CD4-positive, CD25-positive, alpha-beta regulatory T cell (primary cell): ENCODE results near the gene SF3B2. TPM values are rescaled to one million over a fixed set of nuclear protein-coding genes. Genes with fewer than 3 reads are reported as not detected.
A peak's percentile ranks its signal among the peaks of the same experiment; 100 is the strongest.
"Not testable (repeated sequence)": the region's sequence is repeated elsewhere in the genome, so short reads cannot be mapped to it uniquely, and the experiment has no call there.

Source experiments
- ATAC-seq, 2 donors: fragments of 150-1000 bp; cut with Tn5 transposase; one replicate each; pipeline ENCODE4 v1.10.0; 2021; ENCODE audit warnings: low read depth in 2 of 2, moderate number of reproducible peaks in 2 of 2, moderate library complexity in 1 of 2
- DNase-seq, 3 donors: peaks; one replicate each; pipeline versions ENCODE4 v3.0.0 to v3.0.0-alpha.2; 2012 to 2022; ENCODE audit warnings: mixed read lengths in 1 of 3
- H3K27ac ChIP-seq: one replicate; pipeline ENCODE4 v1.7.0; 2013; ENCODE audit warnings: mild to moderate bottlenecking, low read length; ENCODE audit not compliant: insufficient read depth, poor library complexity, severe bottlenecking
- H3K27me3 ChIP-seq: one replicate; pipeline ENCODE4 v1.7.0; 2013; ENCODE audit warnings: low read length; ENCODE audit not compliant: control insufficient read depth, insufficient read depth
- H3K36me3 ChIP-seq: one replicate; pipeline ENCODE4 v1.7.0; 2013; ENCODE audit warnings: mild to moderate bottlenecking, low read length, moderate library complexity; ENCODE audit not compliant: control insufficient read depth, insufficient read depth
- H3K4me1 ChIP-seq: 2 replicates; pipeline ENCODE4 v1.7.0; 2013; ENCODE audit warnings: mild to moderate bottlenecking, low read length; ENCODE audit not compliant: insufficient read depth, control insufficient read depth, poor library complexity, severe bottlenecking
- H3K4me3 ChIP-seq: one replicate; pipeline ENCODE4 v1.7.0; 2013; ENCODE audit warnings: low read depth, mild to moderate bottlenecking, low read length, moderate library complexity
- H3K9me3 ChIP-seq, 2 experiments: 1 replicate in 1 of 2; 2 replicates in 1 of 2; pipeline ENCODE4 v1.7.0; 2013; ENCODE audit warnings: low read length in 2 of 2, mild to moderate bottlenecking in 1 of 2, moderate library complexity in 1 of 2; ENCODE audit not compliant: control insufficient read depth in 2 of 2
- H3K27ac Mint-ChIP-seq, 3 donors: one replicate each; pipeline ENCODE4 v1.8.0; 2020 to 2022; ENCODE audit warnings: mild to moderate bottlenecking in 3 of 3, mixed read lengths in 3 of 3, moderate library complexity in 2 of 3
- H3K27me3 Mint-ChIP-seq: one replicate; pipeline ENCODE4 v1.8.0; 2022; ENCODE audit warnings: mild to moderate bottlenecking, mixed read lengths
- H3K36me3 Mint-ChIP-seq: one replicate; pipeline ENCODE4 v1.8.0; 2020; ENCODE audit warnings: mixed read lengths
- H3K4me1 Mint-ChIP-seq, 4 donors: one replicate each; pipeline ENCODE4 v1.8.0; 2020 to 2022; ENCODE audit warnings: mixed read lengths in 4 of 4, mild to moderate bottlenecking in 1 of 4
- H3K4me3 Mint-ChIP-seq, 4 donors: one replicate each; pipeline ENCODE4 v1.8.0; 2020 to 2022; ENCODE audit warnings: mild to moderate bottlenecking in 4 of 4, mixed read lengths in 4 of 4, moderate library complexity in 3 of 4
- H3K9me3 Mint-ChIP-seq, 7 donors: one replicate each; pipeline ENCODE4 v1.8.0; 2020 to 2022; ENCODE audit warnings: mixed read lengths in 7 of 7, mild to moderate bottlenecking in 3 of 7, moderate library complexity in 2 of 7
- polyA plus RNA-seq, 4 donors: library from polyadenylated mRNA; unstranded; fragments of 300-500 nt; fragmentation: Illumina TruSeq; gene quantifications; one replicate each; pipeline ENCODE4 v1.2.3, GENCODE V29; 2021
- total RNA-seq: library from RNA; stranded (reverse); gene quantifications from one replicate; pipeline ENCODE4 v1.2.3, GENCODE V29; 2022

Gene SF3B2
- total and polyA plus RNA-seq, 5 donors from 2014 or later, result 67.6 to 172 (median 75.6) TPM

DNA sequence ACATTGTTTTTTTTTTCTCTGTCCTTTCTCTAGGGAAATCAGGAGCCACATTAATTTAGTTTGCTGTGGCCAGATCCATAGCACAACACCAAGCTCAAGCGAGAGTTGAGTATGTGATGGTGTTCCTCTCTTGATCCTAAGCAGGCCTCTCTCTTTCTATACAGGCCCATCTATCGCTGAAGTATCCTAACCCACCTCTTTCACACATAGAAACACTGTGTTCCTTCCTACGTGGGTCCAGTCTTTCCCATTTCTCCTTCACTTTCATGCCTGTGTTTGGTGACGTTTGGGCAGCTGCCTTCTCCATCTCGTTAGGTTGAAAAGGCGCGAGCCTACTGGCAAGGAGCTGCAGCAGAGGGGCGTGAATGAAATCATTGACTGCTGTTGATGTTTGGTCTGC is 20.4 kb downstream of the SF3B2 start:
- Histone ChIP-seq H3K27me3 (no peaks in the 10 kb centered on the region), H3K4me3 (peak overlapping the region; percentile 99), H3K27ac (peak overlapping the region; percentile 74), H3K36me3 (peaks cover 39% of the 10 kb centered on the region), H3K9me3 (no peaks in the 10 kb centered on the region), H3K4me1 (peaks cover 77% of the 10 kb centered on the region)
- H3K9me3 Mint-ChIP-seq, result no peaks in the 10 kb centered on the region
- H3K36me3 Mint-ChIP-seq, result peaks cover 47% of the 10 kb centered on the region
- H3K27me3 Mint-ChIP-seq, result peaks cover 6% of the 10 kb centered on the region
- DNase-seq, result no peak
- peak overlapping the region; percentile 96 to 100 (median 98) for H3K4me3 Mint-ChIP-seq
- peak overlapping the region; percentile 92 to 97 (median 93) for H3K27ac Mint-ChIP-seq
- peaks cover 32 to 73% (median 60%) of the 10 kb centered on the region in 4 donors for H3K4me1 Mint-ChIP-seq
- no peak for ATAC-seq

DNA sequence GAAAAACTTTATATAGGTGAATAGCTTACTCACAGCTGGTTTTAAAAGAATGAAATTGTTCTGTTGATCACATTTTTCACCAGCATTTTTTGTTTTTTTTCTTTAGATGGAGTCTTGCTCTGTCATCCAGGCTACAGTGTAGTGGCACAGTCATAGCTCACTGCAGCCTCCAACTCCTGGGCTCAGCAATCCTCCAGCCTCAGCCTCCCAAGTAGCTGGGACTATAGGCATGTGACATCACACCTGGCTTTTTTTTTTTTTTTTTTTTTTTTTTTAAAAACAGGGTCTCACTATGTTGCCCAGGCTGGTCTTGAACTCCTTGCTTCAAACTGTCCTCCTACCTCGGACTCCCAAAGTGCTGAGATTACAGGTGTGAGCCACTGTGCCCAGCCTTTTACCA is 21.5 kb downstream of the SF3B2 start:
- Histone ChIP-seq H3K27ac (peak overlapping the region; percentile 29), H3K27me3 (no peaks in the 10 kb centered on the region)
- no peak for ATAC-seq

GRCh38 chr11:66075273-66075672 is 23.1 kb downstream of the SF3B2 start:
- peaks cover 6% of the 10 kb centered on the region for H3K27me3 Mint-ChIP-seq
- peak overlapping the region in 2 of 4 donors; percentile 18 to 38 for H3K4me3 Mint-ChIP-seq
- H3K4me1 Mint-ChIP-seq, result peaks cover 47 to 82% (median 69%) of the 10 kb centered on the region in 4 donors
- H3K9me3 Mint-ChIP-seq, result no peaks in the 10 kb centered on the region
- Histone ChIP-seq H3K4me3 (no peak overlapping the region), H3K4me1 (peaks cover 80% of the 10 kb centered on the region), H3K9me3 (no peaks in the 10 kb centered on the region), H3K27me3 (no peaks in the 10 kb centered on the region), H3K36me3 (peaks cover 48% of the 10 kb centered on the region), H3K27ac (no peak overlapping the region)
- DNase-seq (no peak), ATAC-seq (no peak)
- peaks cover 60% of the 10 kb centered on the region for H3K36me3 Mint-ChIP-seq
- peak overlapping the region in 1 of 3 donors; percentile 46 for H3K27ac Mint-ChIP-seq

More for the DNA sequence above, 21.5 kb downstream of the SF3B2 start:
- peaks cover 41% of the 10 kb centered on the region for H3K36me3 ChIP-seq
- no peaks in the 10 kb centered on the region for H3K9me3 ChIP-seq
- H3K4me1 ChIP-seq, result peaks cover 75% of the 10 kb centered on the region
- Mint-ChIP-seq H3K36me3 (peaks cover 49% of the 10 kb centered on the region), H3K27me3 (peaks cover 6% of the 10 kb centered on the region), H3K4me1 (peaks cover 37 to 75% (median 62%) of the 10 kb centered on the region in 4 donors), H3K27ac (peak overlapping the region; percentile 6 to 97 (median 92)), H3K4me3 (peak overlapping the region; percentile 96 to 100 (median 98)), H3K9me3 (no peaks in the 10 kb centered on the region)
- H3K4me3 ChIP-seq, result peak overlapping the region; percentile 99
- DNase-seq, result no peak

DNA sequence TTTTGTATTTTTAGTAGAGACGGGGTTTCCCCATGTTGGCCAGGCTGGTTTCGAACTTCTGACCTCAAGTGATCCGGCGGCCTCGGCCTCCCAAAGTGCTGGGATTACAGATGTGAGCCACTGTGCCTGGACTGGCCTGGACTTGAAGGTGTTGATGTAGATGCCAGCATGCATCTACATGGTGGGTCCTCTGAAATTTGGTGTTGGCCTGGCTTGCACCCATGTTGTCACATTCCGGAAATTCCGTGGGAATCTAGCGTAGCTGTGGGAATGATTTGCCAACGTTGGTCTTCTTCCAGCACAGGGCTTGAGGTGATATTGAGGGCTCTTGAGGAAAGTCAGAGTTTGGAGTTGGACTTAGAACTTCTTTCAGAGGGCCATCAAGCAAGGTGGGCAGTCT is 24.4 kb downstream of the SF3B2 start:
- Histone ChIP-seq H3K27me3 (no peaks in the 10 kb centered on the region), H3K36me3 (peaks cover 48% of the 10 kb centered on the region), H3K4me1 (peaks cover 87% of the 10 kb centered on the region), H3K4me3 (no peak overlapping the region), H3K27ac (peak overlapping the region; percentile 33), H3K9me3 (no peaks in the 10 kb centered on the region)
- H3K27ac Mint-ChIP-seq, result peak overlapping the region; percentile 78 to 100 (median 90)
- peak overlapping the region in 1 of 4 donors; percentile 66 for H3K4me3 Mint-ChIP-seq
- peaks cover 50 to 92% (median 73%) of the 10 kb centered on the region in 4 donors for H3K4me1 Mint-ChIP-seq
- no peaks in the 10 kb centered on the region for H3K27me3 Mint-ChIP-seq
- DNase-seq (no peak), ATAC-seq (no peak)
- H3K36me3 Mint-ChIP-seq, result peaks cover 59% of the 10 kb centered on the region
- H3K9me3 Mint-ChIP-seq, result no peaks in the 10 kb centered on the region

DNA sequence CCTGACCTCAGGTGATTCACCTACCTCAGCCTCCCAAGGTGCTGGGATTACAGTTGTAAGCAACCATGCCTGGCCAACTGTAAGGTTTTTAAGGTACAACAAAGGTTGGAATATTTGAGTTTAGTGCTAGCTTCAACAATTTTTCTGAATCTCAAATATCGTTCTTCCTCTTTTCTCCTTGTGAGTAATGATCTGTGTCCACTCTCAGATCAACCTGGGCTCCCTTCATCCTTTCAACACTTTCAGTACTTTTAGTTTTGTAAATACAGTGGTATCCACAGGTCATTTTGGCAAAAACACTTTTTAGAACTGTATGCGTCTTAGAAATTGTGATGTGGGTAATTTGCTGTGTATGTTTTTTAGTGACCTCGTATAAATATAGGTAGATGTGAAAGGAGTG is 25.8 kb downstream of the SF3B2 start:
- no peak overlapping the region for H3K4me3 ChIP-seq
- H3K4me1 ChIP-seq, result peaks cover 88% of the 10 kb centered on the region
- peak overlapping the region in 3 of 4 donors; percentile 66 to 91 (median 83) for H3K4me3 Mint-ChIP-seq

DNA sequence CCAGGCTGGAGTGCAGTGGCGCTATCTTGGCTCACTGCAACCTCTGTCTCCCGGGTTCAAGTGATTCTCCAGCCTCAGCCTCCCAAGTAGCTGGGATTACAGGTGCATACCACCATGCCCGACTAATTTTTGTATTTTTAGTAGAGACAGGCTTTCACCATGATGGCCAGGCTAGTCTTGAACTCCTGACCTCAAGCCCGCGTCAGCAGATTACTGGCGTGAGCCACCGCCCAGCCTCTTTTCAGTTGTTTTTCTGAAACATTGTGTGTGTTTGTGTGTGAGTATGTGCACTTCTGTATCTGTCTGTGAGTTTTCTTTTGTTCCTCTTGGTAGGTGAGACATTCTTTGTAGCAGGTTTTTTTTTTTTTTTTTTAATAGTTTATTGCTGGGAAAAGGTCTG is 26.8 kb downstream of the SF3B2 start:
- not testable (repeated sequence) for H3K9me3 Mint-ChIP-seq, H3K9me3 ChIP-seq, ATAC-seq, H3K27me3 ChIP-seq, H3K27me3 Mint-ChIP-seq
- peak overlapping the region; percentile 90 to 100 (median 90) for H3K27ac Mint-ChIP-seq
- H3K4me3 Mint-ChIP-seq, result peak overlapping the region; percentile 66 to 91 (median 86)
- Histone ChIP-seq H3K4me3 (peak overlapping the region; percentile 76), H3K36me3 (peaks cover 41% of the 10 kb centered on the region), H3K27ac (peak overlapping the region; percentile 86), H3K4me1 (peaks cover 88% of the 10 kb centered on the region)
- H3K36me3 Mint-ChIP-seq, result peaks cover 56% of the 10 kb centered on the region
- H3K4me1 Mint-ChIP-seq, result peaks cover 47 to 96% (median 72%) of the 10 kb centered on the region in 4 donors
- DNase-seq, result peak in 1 of 3 donors; percentile 58

More for the DNA sequence above, 25.8 kb downstream of the SF3B2 start:
- DNase-seq (no peak), ATAC-seq (no peak)
- Histone ChIP-seq H3K27ac (peak overlapping the region; percentile 45), H3K27me3 (no peaks in the 10 kb centered on the region), H3K36me3 (peaks cover 45% of the 10 kb centered on the region), H3K9me3 (no peaks in the 10 kb centered on the region)
- peak overlapping the region; percentile 90 to 100 (median 90) for H3K27ac Mint-ChIP-seq
- peaks cover 52% of the 10 kb centered on the region for H3K36me3 Mint-ChIP-seq
- no peaks in the 10 kb centered on the region for H3K27me3 Mint-ChIP-seq
- peaks cover 45 to 95% (median 69%) of the 10 kb centered on the region in 4 donors for H3K4me1 Mint-ChIP-seq
- no peaks in the 10 kb centered on the region for H3K9me3 Mint-ChIP-seq

- Histone ChIP-seq H3K36me3 (peaks cover 34% of the 10 kb centered on the region), H3K27ac (peak overlapping the region; percentile 86), H3K9me3 (no peaks in the 10 kb centered on the region), H3K27me3 (no peaks in the 10 kb centered on the region), H3K4me3 (peak overlapping the region; percentile 76), H3K4me1 (peaks cover 93% of the 10 kb centered on the region)
- Mint-ChIP-seq H3K36me3 (peaks cover 55% of the 10 kb centered on the region), H3K27me3 (no peaks in the 10 kb centered on the region), H3K4me3 (peak overlapping the region; percentile 66 to 91 (median 90)), H3K4me1 (peaks cover 43 to 98% (median 76%) of the 10 kb centered on the region in 4 donors), H3K9me3 (no peaks in the 10 kb centered on the region), H3K27ac (peak overlapping the region; percentile 90 to 100 (median 98))
- ATAC-seq, result peak; percentile 46 to 49
- DNase-seq, result peak; percentile 51 to 73 (median 64)
Observed at GRCh38 chr11:66080055-66080817, 28.1 kb downstream of the SF3B2 start.
